Neural cell (in vitro differentiated cells): ENCODE data around the gene PSME3IP1. TPM values are rescaled to one million over a fixed set of nuclear protein-coding genes. Genes with fewer than 3 reads are reported as not detected.

Experiments used
- H2AFZ ChIP-seq: fragments of 200-600, 300-800 bp; sonication (generic), shearing (Covaris generic); 2 replicates; pipeline ENCODE4 v1.6.0; 2014; ENCODE audit warnings: low read depth, mild to moderate bottlenecking, antibody characterized with exemption, low read length, moderate library complexity
- H3F3A ChIP-seq: fragments of 200-600 bp; shearing (Covaris generic); 2 replicates; pipeline ENCODE4 v1.6.1; 2016; ENCODE audit warnings: mild to moderate bottlenecking, moderate library complexity, mixed read lengths, antibody characterized with exemption, low read length; ENCODE audit not compliant: insufficient read depth, poor library complexity, severe bottlenecking
- H3K27ac ChIP-seq: fragments of 200-600, 300-800 bp; sonication (generic), shearing (Covaris generic); 2 replicates; pipeline ENCODE4 v1.5.1; 2014; ENCODE audit warnings: mild to moderate bottlenecking, low read length, moderate library complexity
- H3K27me3 ChIP-seq: fragments of 300-800, 200-600 bp; sonication (generic), shearing (Covaris generic); 2 replicates; pipeline ENCODE4 v1.6.0; 2014; ENCODE audit warnings: mild to moderate bottlenecking, low read depth, low read length, moderate library complexity; ENCODE audit not compliant: insufficient read depth
- H3K36me3 ChIP-seq: fragments of 300-800, 200-600 bp; sonication (generic), shearing (Covaris generic); 2 replicates; pipeline ENCODE4 v1.5.1; 2014; ENCODE audit warnings: mild to moderate bottlenecking, antibody characterized with exemption, low read length, moderate library complexity; ENCODE audit not compliant: insufficient read depth
- H3K4me2 ChIP-seq: fragments of 300-800, 200-600 bp; sonication (generic), shearing (Covaris generic); 2 replicates; pipeline ENCODE4 v1.6.0; 2014; ENCODE audit warnings: mild to moderate bottlenecking, low read length
- H3K4me3 ChIP-seq: fragments of 300-800, 200-600 bp; sonication (generic), shearing (Covaris generic); 2 replicates; pipeline ENCODE4 v1.5.1; 2014; ENCODE audit warnings: mild to moderate bottlenecking, low read length, moderate library complexity
- H3K79me2 ChIP-seq: fragments of 200-600 bp; shearing (Covaris generic); replicated peaks from 2 replicates; pipeline ENCODE4 v1.6.0; 2014; ENCODE audit warnings: mild to moderate bottlenecking, low read length, moderate library complexity; ENCODE audit not compliant: insufficient read depth
- H3K9ac ChIP-seq: fragments of 300-800, 200-600 bp; sonication (generic), shearing (Covaris generic); 2 replicates; pipeline ENCODE4 v1.6.1; 2016; ENCODE audit warnings: mild to moderate bottlenecking, low read length, mixed read lengths
- H3K9me2 ChIP-seq: fragments of 200-600 bp; shearing (Covaris generic); 2 replicates; pipeline ENCODE4 v1.6.1; 2016; ENCODE audit warnings: mild to moderate bottlenecking, low read length, mixed read lengths; ENCODE audit not compliant: insufficient read depth
- H3K9me3 ChIP-seq: fragments of 200-600, 300-800 bp; sonication (generic), shearing (Covaris generic); 2 replicates; pipeline ENCODE4 v1.6.1; 2016; ENCODE audit warnings: mild to moderate bottlenecking, mixed run types, low read length, moderate library complexity, mixed read lengths
- H4K20me1 ChIP-seq: fragments of 200-600 bp; shearing (Covaris generic); 2 replicates; pipeline ENCODE4 v1.6.1; 2016; ENCODE audit warnings: mild to moderate bottlenecking, mixed run types; ENCODE audit not compliant: insufficient read depth
- EP300 ChIP-seq: fragments of 450-650 bp; conservative IDR thresholded peaks from 2 replicates; pipeline ENCODE4 v1.6.1; 2014; ENCODE audit warnings: antibody characterized with exemption, mild to moderate bottlenecking, moderate library complexity; ENCODE audit not compliant: poor library complexity, severe bottlenecking
- EZH2 ChIP-seq: fragments of 200-600, 300-800 bp; shearing (Covaris generic), sonication (generic); IDR thresholded peaks from 2 replicates; pipeline ENCODE4 v1.6.1; 2014; ENCODE audit warnings: antibody characterized with exemption, low read length, borderline replicate concordance, mild to moderate bottlenecking; ENCODE audit not compliant: insufficient read depth, poor library complexity, severe bottlenecking
- MXI1 ChIP-seq: fragments of 450-650 bp; conservative IDR thresholded peaks from 2 replicates; pipeline ENCODE4 v1.6.1; 2014; ENCODE audit warnings: antibody characterized with exemption, mild to moderate bottlenecking; ENCODE audit not compliant: poor library complexity, severe bottlenecking
- POLR2AphosphoS5 ChIP-seq: IDR thresholded peaks from 2 replicates; pipeline ENCODE4 v1.6.1; 2012
- RAD21 ChIP-seq: fragments of 450-650 bp; conservative IDR thresholded peaks from 2 replicates; pipeline ENCODE4 v1.6.1; 2014; ENCODE audit warnings: antibody characterized with exemption, mild to moderate bottlenecking, moderate library complexity
- SMC3 ChIP-seq: fragments of 450-650 bp; conservative IDR thresholded peaks from 2 replicates; pipeline ENCODE4 v1.6.1; 2014; ENCODE audit warnings: antibody characterized with exemption, mild to moderate bottlenecking, moderate library complexity; ENCODE audit not compliant: poor library complexity
- TAF1 ChIP-seq: IDR thresholded peaks from 2 replicates; pipeline ENCODE4 v1.6.1; 2012; ENCODE audit warnings: low read depth
- polyA plus RNA-seq: library from polyadenylated mRNA; depleted of rRNA; stranded (reverse); fragments of >200 nt; gene quantifications from 2 replicates; pipeline ENCODE4 v1.2.3, GENCODE V29; 2014
- TF ChIP-seq, protein P1 (sequence below): IDR thresholded peaks from 2 replicates; pipeline ENCODE4 v1.6.1; 2012; ENCODE audit warnings: borderline replicate concordance
- TF ChIP-seq, protein P2 (sequence below): fragments of 450-650 bp; IDR thresholded peaks from 2 replicates; pipeline ENCODE4 v1.5.1; 2014; ENCODE audit warnings: antibody characterized with exemption, mild to moderate bottlenecking, moderate library complexity; ENCODE audit not compliant: poor library complexity, severe bottlenecking

Gene PSME3IP1
- polyA plus RNA-seq, 1 donor from 2014 or later, result 167 TPM

DNA sequence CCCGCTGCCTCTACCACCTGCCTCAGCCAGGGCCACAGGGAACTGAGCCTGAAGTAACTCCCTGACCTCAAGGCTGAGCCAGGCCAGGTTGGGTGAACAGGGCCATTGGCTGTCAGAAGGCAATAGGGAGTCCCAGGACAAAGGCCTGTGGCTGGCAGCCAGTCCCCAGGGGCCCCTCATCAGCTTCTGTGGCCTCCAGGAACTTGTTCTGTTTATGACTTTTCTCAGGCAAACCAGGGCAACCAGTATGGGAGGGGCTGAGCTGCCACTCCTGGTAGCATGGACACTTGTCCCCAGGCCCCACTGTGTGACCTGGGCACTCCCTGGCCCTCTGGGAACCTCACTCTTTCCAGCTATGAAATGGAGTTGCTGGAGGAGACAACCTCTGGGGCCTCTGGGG lies 53.4 kb downstream of the PSME3IP1 start:
- Histone ChIP-seq H3K9ac (no peak overlapping the region), H3K4me3 (peak overlapping the region; percentile 31), H3K36me3 (no peaks in the 10 kb centered on the region), H3K79me2 (no peaks in the 10 kb centered on the region), H3K9me2 (no peaks in the 10 kb centered on the region), H4K20me1 (no peaks in the 10 kb centered on the region), H3K9me3 (no peaks in the 10 kb centered on the region), H3K27ac (no peak overlapping the region), H3K4me2 (no peak overlapping the region), H3F3A (no peaks in the 10 kb centered on the region), H2AFZ (no peak overlapping the region), H3K27me3 (no peaks in the 10 kb centered on the region)
- TF ChIP-seq, protein P1, sequence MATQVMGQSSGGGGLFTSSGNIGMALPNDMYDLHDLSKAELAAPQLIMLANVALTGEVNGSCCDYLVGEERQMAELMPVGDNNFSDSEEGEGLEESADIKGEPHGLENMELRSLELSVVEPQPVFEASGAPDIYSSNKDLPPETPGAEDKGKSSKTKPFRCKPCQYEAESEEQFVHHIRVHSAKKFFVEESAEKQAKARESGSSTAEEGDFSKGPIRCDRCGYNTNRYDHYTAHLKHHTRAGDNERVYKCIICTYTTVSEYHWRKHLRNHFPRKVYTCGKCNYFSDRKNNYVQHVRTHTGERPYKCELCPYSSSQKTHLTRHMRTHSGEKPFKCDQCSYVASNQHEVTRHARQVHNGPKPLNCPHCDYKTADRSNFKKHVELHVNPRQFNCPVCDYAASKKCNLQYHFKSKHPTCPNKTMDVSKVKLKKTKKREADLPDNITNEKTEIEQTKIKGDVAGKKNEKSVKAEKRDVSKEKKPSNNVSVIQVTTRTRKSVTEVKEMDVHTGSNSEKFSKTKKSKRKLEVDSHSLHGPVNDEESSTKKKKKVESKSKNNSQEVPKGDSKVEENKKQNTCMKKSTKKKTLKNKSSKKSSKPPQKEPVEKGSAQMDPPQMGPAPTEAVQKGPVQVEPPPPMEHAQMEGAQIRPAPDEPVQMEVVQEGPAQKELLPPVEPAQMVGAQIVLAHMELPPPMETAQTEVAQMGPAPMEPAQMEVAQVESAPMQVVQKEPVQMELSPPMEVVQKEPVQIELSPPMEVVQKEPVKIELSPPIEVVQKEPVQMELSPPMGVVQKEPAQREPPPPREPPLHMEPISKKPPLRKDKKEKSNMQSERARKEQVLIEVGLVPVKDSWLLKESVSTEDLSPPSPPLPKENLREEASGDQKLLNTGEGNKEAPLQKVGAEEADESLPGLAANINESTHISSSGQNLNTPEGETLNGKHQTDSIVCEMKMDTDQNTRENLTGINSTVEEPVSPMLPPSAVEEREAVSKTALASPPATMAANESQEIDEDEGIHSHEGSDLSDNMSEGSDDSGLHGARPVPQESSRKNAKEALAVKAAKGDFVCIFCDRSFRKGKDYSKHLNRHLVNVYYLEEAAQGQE, result no peak
- no peak for TF ChIP-seq RAD21
- no peak for TF ChIP-seq POLR2AphosphoS5
- TF ChIP-seq MXI1, result no peak
- TF ChIP-seq, protein P2, sequence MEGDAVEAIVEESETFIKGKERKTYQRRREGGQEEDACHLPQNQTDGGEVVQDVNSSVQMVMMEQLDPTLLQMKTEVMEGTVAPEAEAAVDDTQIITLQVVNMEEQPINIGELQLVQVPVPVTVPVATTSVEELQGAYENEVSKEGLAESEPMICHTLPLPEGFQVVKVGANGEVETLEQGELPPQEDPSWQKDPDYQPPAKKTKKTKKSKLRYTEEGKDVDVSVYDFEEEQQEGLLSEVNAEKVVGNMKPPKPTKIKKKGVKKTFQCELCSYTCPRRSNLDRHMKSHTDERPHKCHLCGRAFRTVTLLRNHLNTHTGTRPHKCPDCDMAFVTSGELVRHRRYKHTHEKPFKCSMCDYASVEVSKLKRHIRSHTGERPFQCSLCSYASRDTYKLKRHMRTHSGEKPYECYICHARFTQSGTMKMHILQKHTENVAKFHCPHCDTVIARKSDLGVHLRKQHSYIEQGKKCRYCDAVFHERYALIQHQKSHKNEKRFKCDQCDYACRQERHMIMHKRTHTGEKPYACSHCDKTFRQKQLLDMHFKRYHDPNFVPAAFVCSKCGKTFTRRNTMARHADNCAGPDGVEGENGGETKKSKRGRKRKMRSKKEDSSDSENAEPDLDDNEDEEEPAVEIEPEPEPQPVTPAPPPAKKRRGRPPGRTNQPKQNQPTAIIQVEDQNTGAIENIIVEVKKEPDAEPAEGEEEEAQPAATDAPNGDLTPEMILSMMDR, result no peak
- TF ChIP-seq EP300, result no peak
- no peak for TF ChIP-seq SMC3
- no peak for TF ChIP-seq TAF1
- TF ChIP-seq EZH2, result no peak

GRCh38 chr16:57131351-57131970 lies 54.4 kb downstream of the PSME3IP1 start:
- Histone ChIP-seq H3K79me2 (no peaks in the 10 kb centered on the region), H4K20me1 (no peaks in the 10 kb centered on the region), H3K27ac (no peak overlapping the region), H3K9me2 (no peaks in the 10 kb centered on the region), H3K9ac (no peak overlapping the region), H3F3A (no peaks in the 10 kb centered on the region), H3K36me3 (no peaks in the 10 kb centered on the region), H3K9me3 (no peaks in the 10 kb centered on the region), H3K4me2 (no peak overlapping the region), H3K4me3 (no peak overlapping the region), H3K27me3 (no peaks in the 10 kb centered on the region), H2AFZ (no peak overlapping the region)
- TF ChIP-seq EZH2, result no peak
- TF ChIP-seq EP300, result no peak
